Stimulated activated CD4-positive, alpha-beta T cell treated with anti-CD3 and anti-CD28 coated beads, Interleukin-1b, Interleukin-23, amount 100 ng/mL, for 1 hour (primary cell): ENCODE results near the gene KCNMB2.
"Not testable (repeated sequence)": the region's sequence is repeated elsewhere in the genome, so short reads cannot be mapped to it uniquely, and the experiment has no call there.

Source experiments
- DNase-seq, 2 donors: peaks; one replicate each; pipeline ENCODE4 v3.0.0-alpha.2; 2020; ENCODE audit warnings: low read depth in 2 of 2

Gene KCNMB2

DNA sequence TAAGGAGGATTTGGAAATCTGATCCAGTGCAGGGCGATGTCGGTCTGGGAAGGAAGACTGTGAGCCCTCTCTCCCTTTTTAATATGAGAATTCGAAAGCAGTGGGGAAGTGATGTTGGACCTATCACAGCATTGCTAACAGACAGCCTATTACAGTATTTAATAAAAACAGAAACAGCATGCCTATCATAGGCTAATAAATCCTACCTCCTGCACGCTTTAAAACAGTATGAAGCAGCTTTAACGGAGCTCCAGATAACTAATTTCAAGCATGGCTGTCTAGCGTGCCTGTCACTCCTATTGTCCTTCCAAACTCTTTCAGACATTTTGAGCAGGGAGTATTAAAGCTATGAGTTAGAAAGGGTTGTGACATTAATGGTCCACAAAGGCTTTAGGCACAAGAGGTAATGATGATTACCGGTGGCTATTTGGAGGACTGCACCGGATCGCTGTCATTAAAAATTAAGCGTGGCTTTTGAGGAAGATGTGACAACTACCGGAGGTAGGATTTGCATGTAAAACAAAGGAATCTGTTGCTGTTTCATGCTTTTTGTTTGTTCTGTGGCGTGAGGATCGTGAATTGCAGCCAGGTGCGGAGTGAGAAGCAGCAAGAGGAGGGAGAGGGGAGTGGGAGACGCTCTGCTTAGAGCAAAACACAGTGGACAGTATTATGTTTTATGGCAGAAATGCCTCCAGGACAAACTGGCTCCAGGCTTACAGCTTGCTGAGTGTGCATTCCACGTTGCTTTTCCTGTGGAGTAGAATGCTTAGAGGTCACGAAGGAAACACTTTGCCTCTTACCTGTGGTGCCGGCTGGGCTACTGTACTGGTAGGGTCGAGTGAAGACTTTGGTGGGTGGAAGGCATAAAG is at the start of gene KCNMB2:
KCNMB2 (plus strand) TSS at position 226 of the 869 bp plus-strand sequence.
- no peak for DNase-seq

DNA sequence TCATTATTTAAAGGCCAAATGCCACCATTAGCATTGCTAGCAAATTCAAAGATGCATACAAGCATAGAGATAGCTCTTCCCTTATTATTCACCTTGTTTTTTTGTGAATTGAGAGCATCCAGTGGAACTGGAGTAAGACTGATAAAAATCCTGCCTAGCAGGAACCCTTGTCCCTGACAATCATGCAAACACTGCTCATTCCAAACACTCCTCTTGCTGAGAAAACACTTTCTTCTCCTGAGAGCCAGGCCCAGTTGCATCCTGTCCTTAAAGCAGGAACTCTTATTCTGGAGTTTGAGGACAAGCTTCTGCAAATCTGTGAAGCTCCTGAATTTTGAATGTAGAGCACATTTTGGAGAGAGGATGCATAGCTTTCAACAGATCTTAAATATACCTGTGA is 49.3 kb upstream of the KCNMB2 start:
- no peak for DNase-seq

DNA sequence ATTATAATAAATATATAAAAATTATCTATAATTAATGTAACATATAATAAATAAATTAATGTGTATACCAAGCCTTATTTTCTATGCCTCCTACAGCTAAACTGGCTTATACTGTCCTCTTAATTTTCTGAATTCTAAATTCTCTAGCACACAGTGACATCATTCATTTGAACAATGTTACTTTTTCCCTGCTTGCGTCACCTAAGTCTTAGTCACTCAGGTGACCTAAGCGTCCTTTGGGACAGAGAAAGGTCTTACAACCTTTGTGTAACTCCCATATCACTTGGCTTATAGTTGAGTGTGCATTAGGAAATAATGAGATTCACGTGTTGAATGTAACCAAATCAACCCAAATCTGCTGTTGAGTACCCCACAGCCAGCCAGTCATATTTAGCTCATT is 48.5 kb upstream of the KCNMB2 start:
- no peak for DNase-seq

DNA sequence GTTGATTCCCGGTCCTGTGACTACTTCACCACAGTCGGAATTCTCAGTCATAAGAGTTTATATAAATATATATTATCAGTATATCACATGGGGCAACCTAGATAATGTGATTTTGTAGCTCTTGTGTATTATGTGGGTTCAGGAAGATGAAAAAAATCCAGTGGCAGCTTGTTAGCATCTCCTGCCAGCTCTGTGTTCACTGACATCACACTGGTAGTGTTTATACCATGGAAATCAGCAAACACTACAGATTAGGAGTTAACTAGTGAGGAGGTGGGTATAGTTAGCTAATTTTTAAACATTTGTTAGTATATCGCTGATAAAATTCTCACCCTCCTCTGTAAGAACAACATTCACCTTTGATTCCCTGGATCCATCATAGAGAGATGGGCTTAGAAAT is 44.5 kb upstream of the KCNMB2 start:
- no peak for DNase-seq

DNA sequence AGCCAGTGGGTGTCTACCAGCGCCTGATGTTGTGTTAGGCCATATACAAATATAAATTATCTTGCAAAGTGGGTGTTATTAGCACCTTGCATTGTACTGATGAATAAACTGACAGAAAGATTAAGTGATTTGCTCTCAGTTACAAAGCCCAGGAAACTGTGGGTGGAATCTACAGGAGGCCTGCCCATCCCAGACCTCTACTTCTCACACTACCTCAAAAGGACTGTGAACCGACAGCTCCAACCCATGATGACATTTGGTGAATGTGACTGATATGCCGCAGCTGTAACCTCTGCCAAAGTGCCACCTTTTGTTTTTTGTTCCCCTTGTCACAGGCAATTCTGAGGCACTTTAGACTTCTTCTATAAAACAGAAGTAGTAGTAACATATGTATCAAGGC is 43.7 kb upstream of the KCNMB2 start:
- DNase-seq, result no peak

DNA sequence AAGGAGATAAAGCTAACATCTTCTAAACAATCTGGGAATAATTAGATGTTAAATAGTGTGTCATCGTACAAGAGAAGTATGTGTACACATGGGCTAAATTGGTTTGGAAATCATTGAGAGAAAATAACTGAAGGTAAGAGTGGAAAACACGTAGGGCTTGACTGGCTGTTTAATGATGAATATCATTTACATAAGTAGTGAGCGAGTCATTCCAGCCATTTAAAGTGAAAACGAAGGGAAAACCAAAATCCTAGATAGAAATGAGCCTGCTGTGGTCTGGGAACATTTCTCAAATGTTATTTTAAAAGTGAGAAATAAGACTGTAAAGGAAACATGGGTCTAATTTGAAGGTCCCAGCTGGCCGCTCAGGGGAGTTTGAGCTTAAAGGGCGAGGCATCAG is 41.9 kb upstream of the KCNMB2 start:
- DNase-seq, result no peak

DNA sequence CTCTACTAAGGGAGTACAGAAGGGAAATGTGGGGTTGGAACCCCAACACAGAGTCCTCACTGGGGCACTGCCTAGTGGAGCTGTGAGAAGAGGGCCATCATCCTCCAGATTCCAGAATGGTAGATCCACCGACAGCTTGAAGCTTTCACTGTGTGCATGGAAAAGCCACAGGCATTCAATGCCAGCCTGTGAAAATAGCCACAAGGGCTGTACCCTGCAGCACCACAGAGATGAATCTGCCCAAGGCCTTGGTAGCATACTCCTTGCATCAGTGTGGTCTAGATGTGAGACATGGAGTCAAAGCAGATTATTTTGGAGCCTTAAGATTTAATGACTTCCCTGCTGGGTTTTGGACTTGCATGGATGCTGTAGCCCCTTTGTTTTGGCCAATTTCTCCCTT is 39.3 kb upstream of the KCNMB2 start:
- DNase-seq, result no peak

DNA sequence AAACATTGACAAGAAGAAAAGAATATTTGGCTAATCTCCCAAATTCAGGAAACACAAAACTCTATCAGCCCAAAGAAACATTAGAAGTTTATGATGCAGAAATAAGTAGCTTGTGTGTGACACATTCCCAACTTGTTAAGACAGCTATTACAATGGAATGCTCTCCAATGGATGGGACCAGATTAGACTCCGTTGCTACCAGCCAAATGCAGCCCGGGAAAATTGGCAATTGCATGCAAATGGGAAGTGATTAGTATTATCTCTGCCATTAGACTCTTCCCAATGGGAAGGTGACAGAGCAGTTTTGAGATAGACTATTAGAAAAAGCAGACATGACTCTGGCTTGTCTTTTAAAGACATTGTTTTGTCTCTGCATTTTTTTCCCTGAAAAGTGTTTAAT is 37.4 kb upstream of the KCNMB2 start:
- DNase-seq, result no peak

DNA sequence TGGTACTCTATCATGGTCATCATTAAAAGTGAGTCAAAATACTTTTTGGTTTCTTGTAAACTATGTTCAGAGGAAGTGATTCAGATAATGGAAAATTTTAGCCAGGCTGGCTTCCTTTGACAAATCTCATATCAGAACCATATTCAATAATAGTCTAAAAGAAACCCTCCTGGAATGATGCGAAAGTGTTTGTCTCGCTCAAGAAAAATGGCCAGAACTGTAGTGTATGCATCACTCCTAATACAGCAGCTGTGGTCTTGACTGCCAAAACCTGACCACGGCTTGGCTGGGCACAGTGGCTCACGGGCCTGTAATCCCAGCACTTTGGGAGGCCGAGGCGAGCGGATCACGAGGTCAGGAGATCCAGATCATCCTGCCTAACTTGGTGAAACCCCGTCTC is 35.6 kb upstream of the KCNMB2 start:
- DNase-seq, result no peak

DNA sequence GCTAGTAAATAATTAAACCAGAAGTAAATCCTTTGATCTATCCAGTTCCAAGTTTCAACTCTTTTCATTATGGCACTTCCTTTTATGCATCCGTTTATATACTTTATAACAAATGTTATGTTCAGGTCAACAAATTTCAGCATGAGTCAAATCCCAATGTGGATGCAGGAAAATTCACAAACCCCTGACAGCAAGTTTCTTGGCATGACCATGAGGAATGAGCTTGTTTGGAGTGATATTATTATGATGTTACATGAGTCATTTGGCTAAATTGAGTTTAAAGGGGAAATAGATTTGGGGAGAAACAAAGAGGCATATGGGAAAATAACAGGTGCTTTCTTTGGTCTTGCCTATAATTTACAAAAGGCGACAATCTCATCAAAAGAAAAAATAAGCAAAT is 32.1 kb upstream of the KCNMB2 start:
- DNase-seq, result no peak

DNA sequence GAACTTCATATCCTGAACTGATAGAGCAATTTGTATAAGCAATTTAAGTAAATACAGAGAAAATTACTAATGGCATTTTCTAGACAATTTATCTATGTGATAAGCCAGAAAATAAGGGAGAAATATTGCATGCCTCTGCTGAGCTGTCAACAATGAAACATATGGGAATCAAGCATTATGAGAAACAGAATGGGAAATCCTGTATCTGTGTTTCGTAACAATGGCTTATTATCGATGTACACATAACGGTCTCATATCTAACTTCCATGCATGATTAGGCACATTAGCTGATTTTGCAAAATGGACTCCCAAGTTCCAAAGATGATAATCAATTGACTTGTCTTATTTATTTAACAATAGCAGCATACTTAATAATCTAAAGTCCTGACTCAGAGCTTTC is 30.4 kb upstream of the KCNMB2 start:
- DNase-seq, result no peak

DNA sequence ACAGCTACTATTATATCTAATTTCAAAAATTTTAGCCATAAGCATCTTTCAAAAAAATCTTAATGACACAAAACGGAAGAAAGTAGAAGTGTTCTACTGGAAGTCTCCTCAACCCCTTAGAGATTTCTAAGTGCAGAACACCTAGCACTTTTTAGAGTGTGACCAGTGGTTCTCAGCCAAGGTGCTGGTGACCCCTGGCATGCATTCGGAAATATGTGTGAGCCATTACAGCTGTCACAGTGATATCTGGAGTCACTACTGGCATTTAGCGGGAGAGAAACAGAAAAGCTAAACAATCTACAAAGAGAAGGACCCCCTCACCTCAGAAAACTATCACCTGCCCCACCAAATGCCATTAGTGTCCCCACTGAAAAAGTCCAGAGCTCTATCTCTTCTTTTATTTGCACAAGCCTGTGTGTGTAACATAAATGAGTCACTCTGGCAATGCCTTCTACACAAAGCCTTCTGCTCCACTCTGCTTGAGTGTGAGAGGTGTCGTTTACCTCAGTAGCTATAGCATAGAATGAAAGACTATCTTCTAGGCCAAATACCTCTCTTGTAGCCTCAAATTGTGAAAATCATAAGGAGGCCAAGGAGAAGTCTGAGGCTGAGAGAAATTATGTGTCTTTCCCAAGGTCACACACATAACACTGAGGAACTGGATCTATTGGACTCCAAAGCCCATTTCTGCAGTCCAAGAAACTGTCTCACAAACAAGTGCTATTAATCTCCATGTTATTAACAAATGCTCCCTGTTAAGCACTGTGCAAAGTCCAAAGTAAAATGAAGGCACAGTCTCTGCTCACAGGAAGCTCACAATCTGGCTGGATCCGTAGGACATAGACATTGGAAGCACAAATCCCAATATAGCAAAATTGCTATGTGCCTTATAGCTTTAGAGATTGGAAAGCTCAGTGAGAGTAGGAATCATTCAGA is 28.5 kb upstream of the KCNMB2 start:
- no peak for DNase-seq

DNA sequence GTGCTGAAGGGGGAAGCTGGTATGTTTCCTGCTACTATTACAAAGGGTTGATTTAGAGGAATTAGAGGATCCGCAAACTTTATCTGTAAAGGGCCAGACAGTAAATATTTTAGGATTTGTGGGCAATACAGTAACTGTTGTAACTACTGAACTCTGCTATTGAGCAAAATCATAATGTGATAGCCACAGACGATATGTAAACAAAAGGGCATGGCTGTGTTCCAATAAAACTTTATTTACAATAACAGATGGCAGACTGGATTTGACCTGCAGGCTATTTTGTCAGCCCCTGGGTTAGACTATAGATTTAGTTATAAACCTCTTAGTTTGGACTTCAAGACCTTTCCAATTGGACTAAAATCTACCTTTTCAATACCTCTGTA is 27.8 kb upstream of the KCNMB2 start:
- DNase-seq, result no peak

DNA sequence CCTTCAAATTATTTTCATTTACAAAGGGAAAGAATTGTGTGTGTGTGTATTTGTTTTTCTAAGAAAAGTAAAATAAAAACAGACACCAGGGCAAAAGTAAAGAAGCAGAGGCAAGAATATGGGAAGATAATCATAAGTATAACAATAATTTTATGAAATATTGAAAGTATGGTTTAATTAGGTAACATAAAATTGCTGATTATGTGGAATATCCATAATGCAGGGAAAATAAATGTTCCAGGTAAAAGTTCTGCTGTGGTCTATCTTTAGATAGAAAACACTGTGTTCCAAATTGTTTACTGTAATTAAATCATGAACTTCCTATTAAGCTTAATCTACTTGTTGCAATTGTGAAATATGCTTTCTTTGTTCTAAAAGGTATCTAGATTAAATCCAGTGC is 25.7 kb upstream of the KCNMB2 start:
- DNase-seq, result no peak

DNA sequence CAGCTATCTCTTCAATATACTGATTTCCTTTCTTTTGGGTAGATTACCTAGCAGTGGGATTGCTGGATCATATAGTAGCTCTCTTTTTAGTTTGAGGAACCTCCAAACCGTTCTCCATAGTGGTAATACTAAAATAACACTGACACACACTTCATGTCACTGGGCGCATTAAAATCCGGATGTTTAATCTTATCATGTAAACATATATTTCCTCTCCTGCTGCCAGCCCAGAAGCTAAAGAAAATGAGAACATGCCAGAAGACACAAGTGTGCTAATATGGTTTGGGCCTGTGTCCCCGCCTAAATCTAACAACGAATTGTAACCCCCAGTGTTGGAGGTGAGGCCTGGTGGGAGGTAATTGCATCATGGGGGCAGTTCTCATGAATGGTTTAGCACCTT is 23.6 kb upstream of the KCNMB2 start:
- DNase-seq, result no peak

DNA sequence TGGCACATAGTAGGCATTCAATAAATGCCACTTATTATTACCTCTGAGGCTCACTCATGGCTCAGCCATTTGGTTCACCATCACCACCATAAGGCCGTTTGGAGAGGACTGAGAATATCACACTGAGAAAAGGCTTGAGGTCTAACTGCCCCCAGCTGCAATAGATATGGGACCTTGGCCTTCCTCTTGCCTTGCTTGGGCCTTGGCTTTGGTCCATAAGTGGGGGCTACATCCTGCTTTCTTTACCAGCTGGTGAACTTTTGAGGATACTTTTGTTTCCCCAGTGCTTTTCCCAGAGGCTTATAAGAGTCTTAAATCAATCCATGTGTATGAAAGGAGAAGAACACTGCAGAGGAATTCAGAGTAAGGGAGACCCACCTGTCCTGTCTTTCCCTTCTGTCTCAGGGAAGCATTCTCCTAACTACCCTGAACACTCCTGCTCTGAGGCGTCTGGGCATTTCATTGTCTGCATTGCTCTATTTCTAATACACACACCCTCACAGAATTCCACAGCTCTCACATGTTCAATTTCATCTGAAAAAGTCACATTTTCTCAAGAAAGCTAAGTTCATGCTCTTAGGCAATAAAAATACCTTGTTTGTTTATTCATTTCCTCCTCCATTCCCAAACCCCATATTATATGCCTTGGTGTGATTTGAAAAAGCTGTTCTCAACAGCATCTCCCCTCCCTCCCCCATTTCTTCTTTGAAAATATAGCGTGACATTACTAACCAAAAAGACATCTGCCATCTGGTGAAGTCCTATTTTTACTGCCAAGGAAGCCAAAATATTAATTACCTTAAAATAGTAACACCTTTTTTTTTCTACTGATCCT is 22.5 kb upstream of the KCNMB2 start:
- no peak for DNase-seq

DNA sequence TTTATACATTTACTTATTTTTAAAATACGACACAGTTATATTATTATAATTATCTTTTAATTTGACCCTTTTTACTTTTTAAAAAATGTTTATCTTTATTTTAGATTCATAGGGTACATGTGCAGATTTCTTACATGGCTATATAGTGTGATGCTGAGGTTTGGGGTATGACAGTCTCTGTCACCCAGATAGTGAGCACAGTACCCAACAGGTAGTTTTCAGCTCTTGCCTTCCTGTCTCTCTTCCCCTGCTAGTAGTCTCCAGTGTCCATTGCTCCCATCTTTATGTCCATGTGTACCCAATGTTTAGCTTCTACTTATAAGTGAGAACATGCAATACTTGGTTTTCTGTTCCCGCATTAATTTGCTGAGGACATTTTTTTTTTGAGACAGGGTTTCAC is 21.8 kb upstream of the KCNMB2 start:
- DNase-seq, result no peak

DNA sequence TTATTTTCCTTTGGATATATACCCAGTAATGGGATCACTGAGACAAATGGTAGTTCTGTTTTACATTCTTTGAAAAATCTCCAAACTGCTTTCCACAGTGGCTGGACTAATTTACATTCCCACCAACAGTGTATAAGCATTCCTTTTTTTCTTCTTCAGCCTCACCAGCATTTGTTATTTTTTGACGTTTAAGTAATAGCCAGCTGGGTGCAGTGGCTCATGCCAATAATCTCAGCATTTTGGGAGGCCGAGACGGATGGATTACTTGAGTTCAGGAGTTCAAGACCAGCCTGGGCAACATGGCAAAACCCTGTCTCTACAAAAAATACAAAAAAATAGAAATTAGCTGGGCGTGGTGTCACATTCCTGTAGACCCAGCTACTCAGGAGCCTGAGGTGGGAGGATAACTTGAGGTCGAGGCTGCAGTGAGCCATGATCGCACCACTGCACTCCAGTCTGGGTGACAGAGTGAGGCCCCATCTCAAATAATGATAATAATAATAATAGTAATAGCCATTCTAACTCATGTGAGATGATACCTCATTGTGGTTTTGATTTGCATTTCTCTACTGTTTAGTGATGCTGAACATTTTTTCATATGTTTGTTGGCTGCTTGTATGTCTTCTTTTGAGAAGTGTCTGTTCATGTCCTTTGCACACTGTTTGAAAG is 21.0 kb upstream of the KCNMB2 start:
- not testable (repeated sequence) for DNase-seq

DNA sequence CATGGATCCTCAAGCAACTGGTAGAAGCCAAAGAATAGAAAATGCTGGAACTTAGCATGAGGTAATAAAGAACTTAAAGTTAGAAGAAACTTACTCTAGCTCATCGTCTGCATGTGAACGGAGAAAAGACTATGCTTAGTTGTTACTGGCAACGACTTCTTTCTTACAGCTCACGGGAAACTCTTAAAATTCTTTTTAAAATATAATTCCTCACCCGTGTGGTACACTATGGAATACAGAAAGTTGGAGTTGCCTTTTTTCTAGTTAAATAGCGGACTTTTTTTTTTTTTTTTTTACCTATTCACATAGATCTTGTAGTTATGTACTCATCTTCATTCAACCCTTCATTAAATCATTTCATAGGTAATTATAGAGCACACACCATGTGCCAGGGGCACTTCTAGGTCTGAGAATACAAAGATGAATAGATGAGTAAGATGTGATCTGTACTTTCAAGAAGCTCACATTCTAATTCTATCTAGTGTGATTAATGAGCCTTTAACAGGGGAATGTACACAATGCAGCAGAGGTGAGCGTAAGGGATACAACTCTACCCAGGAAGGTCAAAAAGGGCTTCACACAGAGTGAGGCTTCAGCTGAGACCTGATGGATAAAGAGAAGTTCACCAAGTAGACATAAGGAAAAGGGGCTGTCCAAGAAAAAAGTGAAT is 18.4 kb upstream of the KCNMB2 start:
- DNase-seq, result no peak

DNA sequence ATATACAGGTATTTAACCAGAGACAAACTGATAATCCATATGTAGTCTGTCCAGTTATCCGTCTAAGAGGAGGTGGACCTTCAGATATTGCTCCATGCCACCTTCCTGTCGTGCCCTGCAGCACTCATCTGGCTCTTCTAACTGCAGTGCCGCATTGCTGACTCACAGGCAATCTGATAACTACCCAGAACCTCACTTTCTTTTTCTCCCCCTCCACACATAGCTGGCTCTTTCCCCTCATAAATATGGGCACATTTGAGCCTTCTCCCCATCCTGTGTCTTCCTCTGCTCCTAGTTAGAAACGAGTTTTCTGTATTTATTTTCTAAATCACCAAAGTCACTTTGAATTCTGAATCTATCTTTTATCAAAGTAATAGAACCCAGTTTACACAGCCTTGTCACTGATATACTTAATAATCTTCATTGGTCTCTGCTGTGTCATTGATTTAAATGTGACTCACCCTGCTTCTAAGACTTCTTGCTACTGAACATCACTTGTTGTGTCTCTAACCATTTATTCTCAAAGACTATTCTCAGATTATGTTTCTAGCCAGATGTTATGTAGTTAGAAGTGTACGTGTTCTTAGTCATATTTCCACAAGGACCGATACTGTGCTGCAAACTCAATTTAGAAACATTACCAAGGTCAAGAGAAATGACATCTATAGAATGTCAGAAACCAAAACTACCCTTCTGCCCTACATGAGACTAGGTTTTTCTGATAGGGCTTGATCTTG is 17.4 kb upstream of the KCNMB2 start:
- DNase-seq, result no peak
